MM.1S (cell line): ENCODE measurements around the gene FGGY.

Experiments
- CTCF ChIP-seq: fragments of 300-600 bp; sonication (generic); IDR thresholded peaks from 2 replicates; pipeline ENCODE4 v1.5.1; 2016; ENCODE audit warnings: antibody characterized with exemption, low read length, mixed read lengths
- EZH2 ChIP-seq: fragments of 300-600 bp; sonication (generic); optimal IDR thresholded peaks from 2 replicates; pipeline ENCODE3; 2017; ENCODE audit warnings: low read depth, mild to moderate bottlenecking, antibody characterized with exemption, low read length, mixed read lengths
- EZH2phosphoT487 ChIP-seq: fragments of 300-600 bp; sonication (generic); IDR thresholded peaks from 2 replicates; pipeline ENCODE4 v1.6.1; 2018; ENCODE audit warnings: antibody characterized with exemption, low read length

- TF ChIP-seq CTCF: no peak
- no peak for TF ChIP-seq EZH2phosphoT487
- no peak for TF ChIP-seq EZH2
These were observed 58.5 kb downstream of the FGGY start for GRCh38 chr1:59355361-59355760.
